Stimulated activated CD4-positive, alpha-beta T cell treated with anti-CD3 and anti-CD28 coated beads, Interleukin-4, amount 100 ng/mL, for 24 hours (primary cell): ENCODE results near the gene SMIM30.

Experiments
- DNase-seq: peaks from one replicate; pipeline ENCODE4 v3.0.0-alpha.2; 2020

The SMIM30 gene

GRCh38 chr7:113099284-113099919 lies 19.0 kb downstream of the SMIM30 start:
- DNase-seq = no peak

GRCh38 chr7:113094517-113095249 lies 23.7 kb downstream of the SMIM30 start:
- DNase-seq = no peak

- no peak for DNase-seq
Measured at GRCh38 chr7:113093561-113093960, 24.8 kb downstream of the SMIM30 start.

- DNase-seq = no peak
Measured at GRCh38 chr7:113092762-113093161, 25.6 kb downstream of the SMIM30 start.

- DNase-seq = no peak
Measured at GRCh38 chr7:113087071-113087998, 31.0 kb downstream of the SMIM30 start.

GRCh38 chr7:113086431-113086888 lies 31.9 kb downstream of the SMIM30 start, which contains the start of gene GPR85:
Gene GPR85 (minus strand): TSS chr7:113086827. CDS start chr7:113084721, 2,106 bp downstream.
- DNase-seq = peak; percentile 18

- no peak for DNase-seq
Measured at GRCh38 chr7:113085781-113086390, 32.5 kb downstream of the SMIM30 start.

GRCh38 chr7:113084496-113085172 lies 33.7 kb downstream of the SMIM30 start:
- DNase-seq = no peak

- no peak for DNase-seq
Measured at GRCh38 chr7:113083816-113084495, 34.4 kb downstream of the SMIM30 start.

- DNase-seq = no peak
Measured at GRCh38 chr7:113083132-113083815, 35.1 kb downstream of the SMIM30 start.

GRCh38 chr7:113078331-113078730 lies 40.0 kb downstream of the SMIM30 start:
- DNase-seq = no peak

- DNase-seq = no peak
Measured at GRCh38 chr7:113076703-113077102, 41.7 kb downstream of the SMIM30 start.

- no peak for DNase-seq
Measured at GRCh38 chr7:113071465-113071864, 46.9 kb downstream of the SMIM30 start.
